Gastroesophageal sphincter (tissue), 3 donors: ENCODE results near the gene DDX42.

Source experiments
- CTCF ChIP-seq, 4 experiments: fragments of 200-600 bp in 2 of 4; fragments of 450-650 bp in 2 of 4; sonication (generic) in 1 of 4; IDR thresholded peaks; one replicate each; pipeline ENCODE4 v1.5.1; 2017 to 2019; ENCODE audit warnings: antibody characterized with exemption in 4 of 4, mild to moderate bottlenecking in 2 of 4, moderate library complexity in 2 of 4
- EP300 ChIP-seq: sonication (generic); formaldehyde crosslinking; IDR thresholded peaks from one replicate; pipeline ENCODE4 v1.6.1; 2017; ENCODE audit warnings: antibody characterized with exemption, mild to moderate bottlenecking
- POLR2A ChIP-seq, 2 donors: fragments of 450-650 bp; IDR thresholded peaks; one replicate each; pipeline ENCODE4 v1.6.1; 2017; ENCODE audit warnings: antibody characterized with exemption in 2 of 2, mild to moderate bottlenecking in 2 of 2, moderate library complexity in 1 of 2

GRCh38 chr17:63823659-63824331 is 49.8 kb downstream of the DDX42 start:
- TF ChIP-seq CTCF (IDR thresholded peaks at IDR 0.05) (no peak), EP300 (no peak), POLR2A (IDR thresholded peaks at IDR 0.05) (no peak)
